ELR (cell line): ENCODE results near the gene VANGL1.

ENCODE experiments used
- DNase-seq: peaks from one replicate; pipeline ENCODE4 v3.0.0-alpha.2; 2015; ENCODE audit warnings: low read depth

Gene VANGL1

GRCh38 chr1:115644109-115644508 lies 2.3 kb downstream of the VANGL1 start:
- no peak for DNase-seq

- DNase-seq: peak; percentile 19
These were observed 5.3 kb downstream of the VANGL1 start for GRCh38 chr1:115647047-115647446.

- no peak for DNase-seq
These were observed 5.7 kb downstream of the VANGL1 start for GRCh38 chr1:115647507-115647906.

GRCh38 chr1:115647919-115648650 lies 6.3 kb downstream of the VANGL1 start:
- no peak for DNase-seq

GRCh38 chr1:115648717-115649691 lies 7.2 kb downstream of the VANGL1 start:
- no peak for DNase-seq

- DNase-seq: no peak
These were observed 8.2 kb downstream of the VANGL1 start for GRCh38 chr1:115649964-115650363.

GRCh38 chr1:115650961-115651360 lies 9.2 kb downstream of the VANGL1 start:
- no peak for DNase-seq

- DNase-seq: no peak
These were observed 9.6 kb downstream of the VANGL1 start for GRCh38 chr1:115651391-115651790.

- DNase-seq: no peak
These were observed 10.5 kb downstream of the VANGL1 start for GRCh38 chr1:115652236-115652788.

GRCh38 chr1:115654125-115654524 lies 12.4 kb downstream of the VANGL1 start:
- DNase-seq: no peak

GRCh38 chr1:115654663-115655305 lies 13.0 kb downstream of the VANGL1 start:
- no peak for DNase-seq

GRCh38 chr1:115655306-115655663 lies 13.5 kb downstream of the VANGL1 start:
- DNase-seq: no peak

- no peak for DNase-seq
These were observed 14.1 kb downstream of the VANGL1 start for GRCh38 chr1:115655916-115656315.

GRCh38 chr1:115656461-115657077 lies 14.8 kb downstream of the VANGL1 start:
- DNase-seq: no peak

- DNase-seq: no peak
These were observed 16.9 kb downstream of the VANGL1 start for GRCh38 chr1:115658646-115659045.

GRCh38 chr1:115660151-115660550 lies 18.4 kb downstream of the VANGL1 start:
- DNase-seq: no peak

- DNase-seq: no peak
These were observed 19.4 kb downstream of the VANGL1 start for GRCh38 chr1:115661157-115661556.

- no peak for DNase-seq
These were observed 23.7 kb downstream of the VANGL1 start for GRCh38 chr1:115665319-115666096.

GRCh38 chr1:115666206-115666605 lies 24.4 kb downstream of the VANGL1 start:
- no peak for DNase-seq

GRCh38 chr1:115666702-115667101 lies 24.9 kb downstream of the VANGL1 start:
- DNase-seq: no peak

- peak; percentile 64 for DNase-seq
These were observed 26.8 kb downstream of the VANGL1 start for GRCh38 chr1:115668579-115668978.
